Measurements from ENCODE around the gene RALGAPA2.

RALGAPA2 gene

DNA sequence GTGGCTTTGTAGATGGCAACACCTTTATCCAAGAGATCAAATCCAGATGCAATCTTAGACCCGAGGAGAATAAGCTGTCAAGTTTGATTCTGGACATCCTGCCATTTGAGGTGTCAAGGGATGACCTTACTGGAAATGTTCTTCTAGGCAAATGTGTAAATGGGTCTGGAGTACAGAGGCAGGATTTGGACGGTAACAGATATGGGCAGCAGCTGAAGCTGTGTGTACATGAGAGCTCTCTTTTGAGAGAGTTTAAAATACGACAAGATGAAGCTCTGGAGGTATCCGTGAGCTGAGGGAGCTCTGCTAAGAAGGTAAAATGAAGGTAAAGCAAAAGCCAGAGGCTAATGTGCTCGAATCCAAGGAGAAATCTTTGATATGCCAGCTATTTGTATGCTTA is 56.6 kb downstream of the RALGAPA2 start:
- TF ChIP-seq, protein P1, sequence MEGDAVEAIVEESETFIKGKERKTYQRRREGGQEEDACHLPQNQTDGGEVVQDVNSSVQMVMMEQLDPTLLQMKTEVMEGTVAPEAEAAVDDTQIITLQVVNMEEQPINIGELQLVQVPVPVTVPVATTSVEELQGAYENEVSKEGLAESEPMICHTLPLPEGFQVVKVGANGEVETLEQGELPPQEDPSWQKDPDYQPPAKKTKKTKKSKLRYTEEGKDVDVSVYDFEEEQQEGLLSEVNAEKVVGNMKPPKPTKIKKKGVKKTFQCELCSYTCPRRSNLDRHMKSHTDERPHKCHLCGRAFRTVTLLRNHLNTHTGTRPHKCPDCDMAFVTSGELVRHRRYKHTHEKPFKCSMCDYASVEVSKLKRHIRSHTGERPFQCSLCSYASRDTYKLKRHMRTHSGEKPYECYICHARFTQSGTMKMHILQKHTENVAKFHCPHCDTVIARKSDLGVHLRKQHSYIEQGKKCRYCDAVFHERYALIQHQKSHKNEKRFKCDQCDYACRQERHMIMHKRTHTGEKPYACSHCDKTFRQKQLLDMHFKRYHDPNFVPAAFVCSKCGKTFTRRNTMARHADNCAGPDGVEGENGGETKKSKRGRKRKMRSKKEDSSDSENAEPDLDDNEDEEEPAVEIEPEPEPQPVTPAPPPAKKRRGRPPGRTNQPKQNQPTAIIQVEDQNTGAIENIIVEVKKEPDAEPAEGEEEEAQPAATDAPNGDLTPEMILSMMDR (IDR thresholded peaks at IDR 0.05; ENCODE audit: low read depth, low read length), result no peak
- no peak overlapping the region for H3K4me3 ChIP-seq (ENCODE audit: low read depth, low read length)
- in situ Hi-C loops (cut with HindIII; ENCODE audit: low sequenced_read_pairs), result no loop called here
- no peak for DNase-seq (ENCODE audit: low read depth, low spot score)

DNA sequence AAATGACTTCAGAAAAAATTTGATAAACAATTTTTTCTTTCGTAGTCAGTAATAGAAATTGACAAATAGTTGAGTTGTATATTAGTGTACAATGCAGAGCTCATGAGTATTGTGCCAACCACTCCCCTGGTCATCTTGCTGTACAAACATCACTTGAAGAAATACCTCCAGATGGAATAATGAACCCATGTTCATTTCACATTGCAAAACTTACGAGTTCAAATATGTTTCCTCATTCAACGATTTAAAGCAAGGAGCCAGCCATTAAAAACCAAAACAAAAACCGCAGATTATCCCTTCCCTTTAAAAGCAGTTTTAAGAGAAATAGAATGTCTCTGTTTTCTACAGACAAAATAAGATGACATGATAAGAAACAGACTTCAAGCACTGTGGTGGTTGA is 62.5 kb downstream of the RALGAPA2 start:
- H3K4me3 ChIP-seq (ENCODE audit: low read depth, low read length), result no peak overlapping the region
- in situ Hi-C loops (cut with HindIII; ENCODE audit: low sequenced_read_pairs), result no loop called here
- TF ChIP-seq, protein P1 (IDR thresholded peaks at IDR 0.05; ENCODE audit: low read depth, low read length), result no peak
- no peak for DNase-seq (ENCODE audit: low read depth, low spot score)

DNA sequence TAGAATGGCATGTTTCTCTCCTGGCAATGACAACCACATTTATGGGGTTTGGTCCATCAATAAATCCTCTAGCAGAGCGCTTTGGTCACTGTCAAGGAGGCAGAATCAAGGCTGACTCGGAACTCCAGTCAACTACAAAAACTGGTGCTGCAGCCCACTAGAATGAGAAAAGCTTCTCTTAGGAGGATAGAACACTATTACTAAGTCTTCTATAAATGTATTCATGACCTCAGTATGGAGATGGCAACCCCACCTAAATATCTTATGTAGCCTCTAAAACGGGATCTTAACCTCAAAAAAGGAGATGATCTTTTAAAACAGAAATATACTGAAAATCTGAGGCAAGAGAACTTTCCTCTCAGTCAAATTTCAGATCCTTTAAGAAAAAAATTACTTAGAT is 68.5 kb downstream of the RALGAPA2 start:
- in situ Hi-C loops (cut with HindIII; ENCODE audit: low sequenced_read_pairs), result no loop called here
- TF ChIP-seq, protein P1 (IDR thresholded peaks at IDR 0.05; ENCODE audit: low read depth, low read length), result no peak
- no peak for DNase-seq (ENCODE audit: low read depth, low spot score)
- H3K4me3 ChIP-seq (ENCODE audit: low read depth, low read length), result no peak overlapping the region

DNA sequence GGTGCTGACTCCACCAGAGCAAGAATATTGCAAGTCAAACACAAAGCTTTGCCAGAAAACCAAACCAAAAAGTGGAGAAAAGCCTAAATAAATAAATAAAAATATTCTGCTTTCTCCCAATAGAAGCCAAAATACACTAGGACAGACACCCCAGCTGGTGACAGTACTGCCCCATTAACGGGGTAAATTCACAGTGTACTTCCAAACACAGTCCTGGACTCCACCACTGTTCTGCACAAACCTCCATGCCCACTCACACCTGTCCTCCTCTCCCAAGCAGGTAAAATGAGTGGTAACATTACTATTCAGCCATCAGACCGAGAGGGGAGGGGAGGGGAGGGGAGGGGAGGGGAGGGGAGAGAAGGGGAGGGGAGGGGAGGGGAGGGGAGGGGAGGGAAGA is 70.7 kb downstream of the RALGAPA2 start:
- no peak overlapping the region for H3K4me3 ChIP-seq (ENCODE audit: low read depth, low read length)
- in situ Hi-C loops (cut with HindIII; ENCODE audit: low sequenced_read_pairs), result no loop called here
- TF ChIP-seq, protein P1 (IDR thresholded peaks at IDR 0.05; ENCODE audit: low read depth, low read length), result no peak
- DNase-seq (ENCODE audit: low read depth, low spot score), result no peak

DNA sequence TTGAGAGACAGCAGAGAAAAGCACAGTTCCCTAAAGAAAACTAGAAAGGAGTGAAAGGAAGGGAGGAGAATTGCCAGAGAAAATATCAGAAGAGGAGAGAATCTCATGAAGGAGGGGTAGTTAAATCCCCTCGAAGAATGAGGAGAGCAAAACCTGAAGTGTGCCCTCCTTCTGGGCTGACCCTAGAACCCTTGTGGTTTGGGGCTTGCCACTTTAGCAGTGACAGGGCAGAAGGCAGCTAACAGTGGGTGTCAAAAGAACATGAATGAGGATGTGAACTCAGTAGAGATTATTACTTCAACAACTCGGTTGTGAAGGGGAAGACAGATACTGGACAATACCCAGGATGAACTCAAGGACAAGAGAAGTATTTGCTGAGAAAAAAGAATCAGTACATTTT is 73.6 kb downstream of the RALGAPA2 start:
- in situ Hi-C loops (cut with HindIII; ENCODE audit: low sequenced_read_pairs), result no loop called here
- TF ChIP-seq, protein P1 (IDR thresholded peaks at IDR 0.05; ENCODE audit: low read depth, low read length), result no peak
- no peak overlapping the region for H3K4me3 ChIP-seq (ENCODE audit: low read depth, low read length)
- no peak for DNase-seq (ENCODE audit: low read depth, low spot score)

DNA sequence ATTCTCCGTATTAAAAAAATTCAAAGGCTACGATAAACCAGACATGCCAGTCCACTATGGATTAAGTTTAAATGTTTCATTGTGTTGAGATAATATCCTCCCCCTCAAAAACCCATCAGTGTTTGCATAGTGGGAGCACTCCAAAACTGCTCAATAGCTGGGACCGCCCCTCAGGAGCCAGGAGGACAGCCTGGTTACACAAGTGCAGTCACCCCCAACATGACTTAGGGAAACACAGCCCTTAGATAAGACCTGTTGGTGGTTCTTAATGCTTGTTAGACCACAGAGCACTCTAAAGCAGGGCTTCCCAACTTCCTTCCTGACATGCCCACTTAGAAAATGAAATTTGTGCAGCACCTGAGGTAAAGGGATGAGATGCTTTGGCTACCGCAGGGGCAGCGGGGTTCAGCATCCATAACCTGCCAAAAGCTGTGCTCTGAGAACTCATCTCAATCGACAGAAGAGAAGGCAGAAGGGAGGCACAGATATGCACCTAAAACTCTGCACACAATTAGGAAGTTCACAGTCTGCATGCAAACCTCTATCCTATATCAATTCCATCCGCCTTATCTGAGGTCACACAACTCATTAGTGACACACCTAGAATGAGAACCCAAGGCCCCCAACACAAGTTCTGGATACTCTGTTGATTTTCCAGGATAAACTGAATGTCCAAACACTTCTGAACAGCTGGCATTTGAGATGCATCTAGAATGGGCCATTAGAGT is 74.3 kb downstream of the RALGAPA2 start:
- in situ Hi-C loops (cut with HindIII; ENCODE audit: low sequenced_read_pairs), result no loop called here
- TF ChIP-seq, protein P1 (IDR thresholded peaks at IDR 0.05; ENCODE audit: low read depth, low read length), result no peak
- no peak for DNase-seq (ENCODE audit: low read depth, low spot score)
- no peak overlapping the region for H3K4me3 ChIP-seq (ENCODE audit: low read depth, low read length)

Measured in astrocyte of the spinal cord (primary cell).